HG02840 (cell line): ENCODE measurements around the gene CLDN3.
"Not testable (repeated sequence)": the region's sequence is repeated elsewhere in the genome, so short reads cannot be mapped to it uniquely, and the experiment has no call there.

Experiments used
- ATAC-seq: cut with Tn5 transposase; IDR thresholded peaks from one replicate; pipeline ENCODE4 v1.9.1; 2021; ENCODE audit warnings: mild to moderate bottlenecking, moderate library complexity, moderate number of reproducible peaks; ENCODE audit not compliant: unreplicated experiment, low FRiP score

CLDN3 gene, protein sequence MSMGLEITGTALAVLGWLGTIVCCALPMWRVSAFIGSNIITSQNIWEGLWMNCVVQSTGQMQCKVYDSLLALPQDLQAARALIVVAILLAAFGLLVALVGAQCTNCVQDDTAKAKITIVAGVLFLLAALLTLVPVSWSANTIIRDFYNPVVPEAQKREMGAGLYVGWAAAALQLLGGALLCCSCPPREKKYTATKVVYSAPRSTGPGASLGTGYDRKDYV

GRCh38 chr7:73770002-73770859 lies at the start of gene CLDN3:
CLDN3 (minus strand) TSS chr7:73770270; CDS start chr7:73770049, 221 bp downstream.
- ATAC-seq, result no peak

- no peak for ATAC-seq
Measured at GRCh38 chr7:73817121-73817520, 47.1 kb upstream of the CLDN3 start.

DNA sequence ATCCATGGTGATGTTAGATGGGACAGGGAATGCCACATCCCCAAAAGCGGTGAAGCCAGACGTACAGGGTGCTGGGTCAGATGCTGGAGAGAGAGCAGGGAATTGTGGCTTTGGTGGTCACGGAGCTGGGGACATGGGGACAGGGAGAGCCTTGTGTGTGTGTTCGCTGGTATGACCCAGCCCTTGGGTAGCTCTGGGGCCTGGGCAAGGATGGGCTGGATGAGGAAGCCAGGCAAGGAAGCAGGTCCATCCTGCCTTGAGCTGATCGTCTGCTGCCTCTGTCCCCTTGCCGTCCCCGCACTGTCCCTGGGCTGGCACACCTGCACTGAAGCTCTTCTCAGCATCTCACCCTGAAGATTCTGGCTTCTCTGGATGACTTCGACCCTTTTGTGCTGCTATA lies 45.4 kb upstream of the CLDN3 start:
- no peak for ATAC-seq

- ATAC-seq, result no peak
Measured at GRCh38 chr7:73812996-73813395, 42.9 kb upstream of the CLDN3 start.

DNA sequence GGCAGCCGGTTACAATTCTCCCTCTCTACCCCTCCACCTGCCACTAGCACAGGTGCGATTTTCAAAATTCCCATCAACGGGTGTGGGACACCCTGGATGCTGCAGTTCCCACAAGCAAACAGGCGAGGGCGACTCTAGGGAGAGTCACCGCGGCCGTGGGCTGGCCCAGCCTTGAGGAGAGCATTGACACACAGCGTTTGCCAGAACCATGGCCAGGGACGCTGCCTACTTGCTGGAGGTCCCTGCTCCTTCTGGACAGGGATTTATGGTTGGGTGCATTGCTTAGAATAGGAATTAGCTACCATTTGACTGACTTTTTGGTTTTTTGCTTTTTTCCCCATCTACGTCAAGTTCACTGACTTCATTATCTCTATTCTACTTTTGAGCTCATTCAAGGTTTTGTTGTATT lies 41.7 kb upstream of the CLDN3 start:
- ATAC-seq, result no peak

DNA sequence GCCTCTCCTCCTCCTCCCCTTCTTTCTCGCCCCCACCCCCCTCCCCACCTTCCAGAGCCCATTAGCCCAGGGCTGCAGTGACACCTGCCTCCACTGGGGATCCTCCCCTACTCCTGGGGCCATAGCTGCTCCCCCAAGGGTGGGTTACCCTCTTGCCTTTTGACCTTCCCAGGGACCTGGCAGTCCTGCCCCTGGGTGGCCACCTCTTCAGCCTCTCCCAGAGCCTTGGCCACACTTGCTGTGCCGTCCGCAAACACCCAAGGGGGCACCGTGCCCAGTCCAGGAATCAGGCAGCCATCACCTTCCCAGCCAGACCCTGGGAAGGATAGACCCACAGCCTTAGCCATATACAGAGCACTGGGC lies 40.9 kb upstream of the CLDN3 start:
- ATAC-seq, result no peak

DNA sequence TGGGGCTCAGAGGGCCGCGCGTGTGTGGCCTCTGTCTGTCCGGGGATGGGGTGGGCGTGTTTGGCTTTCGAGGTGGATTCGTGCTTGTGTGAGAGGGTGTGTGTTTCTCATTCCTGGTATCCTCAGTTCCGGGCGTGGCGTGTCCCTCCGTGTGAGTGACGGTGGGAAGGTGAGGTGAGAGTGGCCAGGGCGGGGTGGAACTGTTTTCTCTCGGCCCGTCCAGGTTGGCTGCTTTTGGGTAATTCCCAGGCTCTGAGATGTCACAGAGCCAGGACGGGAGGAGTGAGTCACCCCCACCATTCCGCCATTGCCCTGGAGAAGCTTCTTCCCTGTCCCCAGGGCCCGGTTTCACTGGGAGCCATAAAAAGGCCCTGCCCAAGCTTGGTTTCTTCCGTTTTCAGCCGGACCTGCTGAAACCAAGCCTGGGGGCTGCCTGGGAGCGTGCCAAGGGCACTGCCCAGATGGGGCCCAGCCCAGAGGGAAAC lies 39.4 kb upstream of the CLDN3 start:
- no peak for ATAC-seq

GRCh38 chr7:73802459-73802858 lies 32.4 kb upstream of the CLDN3 start:
- no peak for ATAC-seq

- no peak for ATAC-seq
Measured at GRCh38 chr7:73801577-73801976, 31.5 kb upstream of the CLDN3 start.

DNA sequence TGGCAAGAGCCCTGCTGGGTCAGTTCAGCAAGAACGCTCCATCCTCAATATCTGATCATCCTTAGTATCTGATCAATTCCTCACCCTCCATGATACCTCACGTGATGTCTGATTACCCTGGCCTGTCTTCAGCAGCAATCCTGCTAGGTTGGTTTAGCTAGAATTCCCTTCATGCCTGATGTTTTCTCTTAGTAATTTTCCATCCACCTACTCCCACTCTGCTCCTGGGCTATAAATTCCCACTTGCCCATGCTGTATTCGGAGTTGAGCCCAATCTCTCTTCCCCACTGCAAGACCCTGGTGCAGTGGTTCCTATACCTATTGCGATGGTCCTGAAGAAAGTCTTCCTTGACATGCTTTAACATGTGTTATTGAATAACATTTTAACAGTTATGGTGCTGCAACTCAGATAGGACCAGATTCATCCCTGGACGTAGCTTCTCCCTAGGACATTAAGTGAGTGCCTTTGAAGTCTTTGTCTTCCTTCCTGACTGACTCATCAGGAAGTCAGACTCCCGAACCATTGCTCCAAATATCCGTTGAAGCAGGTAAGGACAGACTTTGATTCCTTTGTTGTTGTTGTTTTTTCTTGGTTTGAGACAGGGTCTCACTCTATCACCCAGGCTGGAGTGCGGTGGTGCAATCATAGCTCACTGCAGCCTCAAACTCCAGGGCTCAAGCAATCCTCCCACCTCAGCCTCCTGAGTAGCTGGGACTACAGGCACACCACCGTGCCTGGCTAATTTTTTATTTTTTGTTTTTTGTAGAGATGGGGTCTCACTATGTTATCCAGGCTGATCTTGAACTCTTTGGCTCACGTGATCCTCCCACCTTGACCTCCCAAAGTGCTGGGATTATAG lies 29.4 kb upstream of the CLDN3 start:
- ATAC-seq, result no peak

DNA sequence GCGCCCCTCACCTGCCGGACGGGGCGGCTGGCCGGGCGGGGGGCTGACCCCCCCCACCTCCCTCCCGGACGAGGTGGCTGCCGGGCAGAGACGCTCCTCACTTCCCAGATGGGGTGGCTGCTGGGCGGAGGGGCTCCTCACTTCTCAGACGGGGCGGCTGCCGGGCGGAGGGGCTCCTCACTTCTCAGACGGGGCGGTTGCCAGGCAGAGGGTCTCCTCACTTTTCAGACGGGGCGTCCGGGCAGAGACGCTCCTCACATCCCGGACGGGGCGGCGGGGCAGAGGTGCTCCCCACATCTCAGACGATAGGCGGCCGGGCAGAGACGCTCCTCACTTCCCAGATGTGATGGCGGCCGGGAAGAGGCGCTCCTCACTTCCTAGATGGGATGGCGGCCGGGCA lies 27.1 kb upstream of the CLDN3 start:
- ATAC-seq, result not testable (repeated sequence)

DNA sequence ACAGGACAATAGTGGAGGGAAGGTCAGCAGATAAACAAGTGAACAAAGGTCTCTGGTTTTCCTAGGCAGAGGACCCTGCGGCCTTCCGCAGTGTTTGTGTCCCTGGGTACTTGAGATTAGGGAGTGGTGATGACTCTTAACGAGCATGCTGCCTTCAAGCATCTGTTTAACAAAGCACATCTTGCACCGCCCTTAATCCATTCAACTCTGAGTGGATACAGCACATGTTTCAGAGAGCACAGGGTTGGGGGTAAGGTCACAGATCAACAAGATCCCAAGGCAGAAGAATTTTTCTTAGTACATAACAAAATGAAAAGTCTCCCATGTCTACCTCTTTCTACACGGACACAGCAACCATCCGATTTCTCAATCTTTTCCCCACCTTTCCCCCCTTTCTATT lies 26.6 kb upstream of the CLDN3 start:
- ATAC-seq, result not testable (repeated sequence)

DNA sequence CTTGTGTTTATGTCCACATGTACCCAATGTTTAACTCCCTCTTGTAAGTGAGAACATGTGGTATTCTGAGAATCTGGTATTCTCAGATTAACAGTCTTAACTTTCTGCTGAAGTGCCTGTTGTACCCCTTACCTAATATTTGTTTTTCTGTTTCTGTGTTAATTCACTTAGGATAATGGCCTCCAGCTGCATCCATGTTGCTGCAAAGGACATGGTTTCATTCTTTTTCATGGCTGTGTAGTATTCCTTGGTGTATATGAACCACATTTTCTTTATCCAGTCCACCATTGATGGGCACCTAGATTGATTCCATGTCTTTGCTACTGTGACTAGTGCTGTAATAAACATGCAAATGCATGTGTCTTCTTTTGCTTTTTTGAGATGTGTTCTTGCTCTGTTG lies 25.1 kb upstream of the CLDN3 start:
- not testable (repeated sequence) for ATAC-seq

DNA sequence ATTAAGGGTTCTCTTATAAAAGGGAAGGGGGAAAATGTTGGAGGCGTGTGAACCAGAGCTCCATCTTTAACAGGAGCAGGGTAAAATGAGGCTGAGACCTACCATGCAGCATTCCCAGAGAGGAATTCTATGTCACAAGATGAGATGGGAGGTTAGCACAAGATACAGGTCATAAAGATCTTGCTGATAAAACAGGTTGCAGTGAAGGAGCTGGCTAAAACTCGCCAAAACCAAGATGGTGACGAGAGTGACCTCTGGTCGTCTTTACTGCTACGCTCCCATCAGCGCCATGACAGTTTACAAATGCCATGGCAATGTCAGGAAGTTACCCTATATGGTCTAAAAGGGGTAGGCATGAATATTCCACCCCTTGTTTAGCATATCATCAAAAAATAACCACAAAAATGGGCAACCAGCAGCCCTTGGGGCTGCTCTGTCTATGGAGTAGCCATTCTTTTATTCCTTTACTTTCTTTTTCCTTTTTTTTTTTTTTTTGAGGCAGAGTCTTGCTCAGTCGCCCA lies 21.2 kb upstream of the CLDN3 start:
- ATAC-seq, result not testable (repeated sequence)

DNA sequence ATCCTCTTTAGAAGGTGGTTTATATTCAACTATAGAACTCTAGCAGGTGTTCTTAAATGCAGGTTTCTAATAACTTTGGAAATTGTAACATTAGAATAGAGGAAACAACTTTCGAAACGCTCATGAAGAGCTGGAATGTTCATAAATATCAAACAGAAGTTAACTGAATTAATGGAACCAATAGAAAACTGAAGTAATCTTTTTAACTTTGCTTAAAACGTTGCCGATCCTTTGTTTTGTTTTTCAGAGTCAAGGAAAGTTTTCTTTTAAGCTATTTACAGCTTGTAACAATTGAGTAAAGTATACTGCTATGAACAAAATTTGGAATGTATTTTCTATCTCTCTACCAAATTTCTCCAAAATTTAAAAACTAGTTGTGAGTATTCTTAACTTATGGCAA lies 19.0 kb upstream of the CLDN3 start:
- no peak for ATAC-seq

DNA sequence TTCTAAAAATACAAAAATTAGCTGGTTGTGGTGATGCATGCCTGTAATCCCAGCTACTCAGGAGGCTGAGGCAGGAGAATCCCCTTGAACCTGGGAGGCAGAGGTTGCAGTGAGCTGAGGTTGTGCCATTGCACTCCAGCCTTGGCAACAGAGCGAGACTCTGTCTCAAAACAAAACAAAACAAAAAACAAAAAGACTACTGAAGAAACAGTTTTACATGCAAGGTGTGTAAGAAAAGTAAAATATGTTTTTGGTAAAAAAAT lies 17.6 kb upstream of the CLDN3 start:
- not testable (repeated sequence) for ATAC-seq

DNA sequence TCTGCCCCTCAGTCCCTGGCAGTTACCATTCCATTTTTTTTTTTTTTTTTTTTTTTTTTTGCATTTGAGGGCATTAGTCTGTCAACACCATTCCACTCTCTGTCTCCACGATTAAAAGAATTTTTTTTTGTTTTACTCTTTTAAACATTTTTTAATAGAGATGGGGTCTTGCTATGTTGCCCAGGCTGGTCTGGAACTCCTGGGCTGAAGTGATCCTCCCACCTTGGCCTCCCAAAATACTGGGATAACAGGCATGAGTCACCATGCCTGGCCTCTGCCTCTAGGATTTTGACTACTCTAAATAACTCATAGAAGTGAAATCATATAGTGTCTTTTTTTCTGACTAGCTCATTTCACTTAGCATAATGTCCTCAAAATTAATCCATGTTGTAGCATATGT lies 16.5 kb upstream of the CLDN3 start:
- ATAC-seq, result no peak

- ATAC-seq, result no peak
Measured at GRCh38 chr7:73779517-73779916, 9.4 kb upstream of the CLDN3 start.

GRCh38 chr7:73778801-73779389 lies 8.8 kb upstream of the CLDN3 start:
- ATAC-seq, result no peak

DNA sequence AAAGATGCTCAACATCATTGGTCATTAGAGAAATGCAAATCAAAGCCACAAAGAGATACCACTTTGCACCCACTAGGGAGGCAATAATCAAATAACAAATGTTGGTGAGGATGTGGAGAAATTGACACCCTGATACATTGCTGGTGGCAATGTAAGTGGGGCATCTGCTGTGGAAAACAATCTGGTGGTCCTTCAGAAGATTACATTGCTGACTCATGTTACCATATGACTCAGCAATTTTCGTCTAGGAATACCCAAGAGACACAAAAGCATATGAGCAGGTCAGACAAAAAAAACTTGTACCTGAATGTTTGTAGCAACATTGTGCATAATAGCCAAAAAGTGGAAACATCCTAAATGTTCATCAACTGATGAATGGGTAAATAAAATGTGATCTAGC lies 4.9 kb upstream of the CLDN3 start:
- no peak for ATAC-seq
